Measurements from ENCODE around the gene LIN7C.

- TF ChIP-seq POLR2AphosphoS5 (IDR thresholded peaks at IDR 0.05) (no peak), SMC3 (conservative IDR thresholded peaks at IDR 0.05; ENCODE audit: poor library complexity) (no peak), CTCF (IDR thresholded peaks at IDR 0.05; ENCODE audit: poor library complexity, severe bottlenecking) (no peak), MXI1 (conservative IDR thresholded peaks at IDR 0.05; ENCODE audit: poor library complexity, severe bottlenecking) (no peak), EZH2 (IDR thresholded peaks at IDR 0.05; ENCODE audit: borderline replicate concordance, insufficient read depth, low read length, poor library complexity, severe bottlenecking) (no peak)
These were observed 3.3 kb upstream of the LIN7C start for GRCh38 chr11:27509908-27510307.
